Measurements from ENCODE around the gene MFNG. TPM values are rescaled to one million over a fixed set of nuclear protein-coding genes. Genes with fewer than 3 reads are reported as not detected.

MFNG gene
- total RNA-seq, 2 experiments from 2014 or later: 225 to 235 TPM

- Histone ChIP-seq H3K4me3 (ENCODE audit: low read depth, low read length, poor library complexity, severe bottlenecking) (peak overlapping the region; percentile 25), H3K4me2 (ENCODE audit: low read length) (peak overlapping the region; percentile 77), H3K79me2 (ENCODE audit: insufficient read depth, low read depth, low read length) (peaks cover 61% of the 10 kb centered on the region), H3K27ac (ENCODE audit: low read depth, low read length, poor library complexity, severe bottlenecking) (peak overlapping the region; percentile 91), H3K9me3 (ENCODE audit: low read length) (no peaks in the 10 kb centered on the region), H3K4me1 (ENCODE audit: insufficient read depth, low read length, poor library complexity, severe bottlenecking) (peaks cover 73% of the 10 kb centered on the region), H3K36me3 (ENCODE audit: insufficient read depth, low read length) (peaks cover 86% of the 10 kb centered on the region), H2AFZ (ENCODE audit: low read length) (no peak overlapping the region), H3K9me2 (ENCODE audit: insufficient read depth, low read length) (no peaks in the 10 kb centered on the region), H4K20me1 (ENCODE audit: insufficient read depth, low read length) (0 out of 2 replicates have a peak, but pooled peaks cover 5% of the 10 kb centered on the region)
- no TSS peak for BruUV-seq (replicated peaks)
- no peak for DNase-seq (ENCODE audit: low spot score)
- intact Hi-C loops (cut with micrococcal nuclease; ENCODE audit: unreplicated experiment): no loop called here
- CTCF ChIA-PET (ENCODE audit: unreplicated experiment): no interaction called here
- POLR2A ChIA-PET: no interaction called here
- TF ChIP-seq EZH2phosphoT487 (IDR thresholded peaks at IDR 0.05; ENCODE audit: borderline replicate concordance, low read depth, low read length) (no peak), CTCF (conservative IDR thresholded peaks at IDR 0.05; ENCODE audit: low read length) (no peak)
These were observed 5.5 kb downstream of the MFNG start for GRCh38 chr22:37480387-37481346.

GRCh38 chr22:37479196-37479595, 7.0 kb downstream of the MFNG start:
- TF ChIP-seq CTCF (conservative IDR thresholded peaks at IDR 0.05; ENCODE audit: low read length): no peak
- TF ChIP-seq EZH2phosphoT487 (IDR thresholded peaks at IDR 0.05; ENCODE audit: borderline replicate concordance, low read depth, low read length): no peak
- ChIA-PET CTCF (ENCODE audit: unreplicated experiment) (no interaction called here), POLR2A (no interaction called here)
- peaks cover 47% of the 10 kb centered on the region for H3K79me2 ChIP-seq (ENCODE audit: insufficient read depth, low read depth, low read length)
- H3K9me3 ChIP-seq (ENCODE audit: low read length): no peaks in the 10 kb centered on the region
- H4K20me1 ChIP-seq (ENCODE audit: insufficient read depth, low read length): 0 out of 2 replicates have a peak, but pooled peaks cover 5% of the 10 kb centered on the region
- DNase-seq (ENCODE audit: low spot score): no peak
- peaks cover 87% of the 10 kb centered on the region for H3K4me1 ChIP-seq (ENCODE audit: insufficient read depth, low read length, poor library complexity, severe bottlenecking)
- H3K4me2 ChIP-seq (ENCODE audit: low read length): 0 out of 2 replicates have a peak overlapping the region, but pooled peaks have one; percentile 8
- peak overlapping the region; percentile 95 for H3K27ac ChIP-seq (ENCODE audit: low read depth, low read length, poor library complexity, severe bottlenecking)
- no TSS peak for BruUV-seq (replicated peaks)
- no peak overlapping the region for H3K4me3 ChIP-seq (ENCODE audit: low read depth, low read length, poor library complexity, severe bottlenecking)
- intact Hi-C loops (cut with micrococcal nuclease; ENCODE audit: unreplicated experiment): no loop called here
- H3K36me3 ChIP-seq (ENCODE audit: insufficient read depth, low read length): peaks cover 94% of the 10 kb centered on the region
- H2AFZ ChIP-seq (ENCODE audit: low read length): no peak overlapping the region
- no peaks in the 10 kb centered on the region for H3K9me2 ChIP-seq (ENCODE audit: insufficient read depth, low read length)
